ENCODE results near the gene ETV7. TPM values are rescaled to one million over a fixed set of nuclear protein-coding genes. Genes with fewer than 3 reads are reported as not detected.
A peak's percentile ranks its signal among the peaks of the same experiment; 100 is the strongest.
"Not testable (repeated sequence)": the region's sequence is repeated elsewhere in the genome, so short reads cannot be mapped to it uniquely, and the experiment has no call there.

ETV7 gene
- total RNA-seq, 1 donor from 2014 or later: 0.47 TPM

DNA sequence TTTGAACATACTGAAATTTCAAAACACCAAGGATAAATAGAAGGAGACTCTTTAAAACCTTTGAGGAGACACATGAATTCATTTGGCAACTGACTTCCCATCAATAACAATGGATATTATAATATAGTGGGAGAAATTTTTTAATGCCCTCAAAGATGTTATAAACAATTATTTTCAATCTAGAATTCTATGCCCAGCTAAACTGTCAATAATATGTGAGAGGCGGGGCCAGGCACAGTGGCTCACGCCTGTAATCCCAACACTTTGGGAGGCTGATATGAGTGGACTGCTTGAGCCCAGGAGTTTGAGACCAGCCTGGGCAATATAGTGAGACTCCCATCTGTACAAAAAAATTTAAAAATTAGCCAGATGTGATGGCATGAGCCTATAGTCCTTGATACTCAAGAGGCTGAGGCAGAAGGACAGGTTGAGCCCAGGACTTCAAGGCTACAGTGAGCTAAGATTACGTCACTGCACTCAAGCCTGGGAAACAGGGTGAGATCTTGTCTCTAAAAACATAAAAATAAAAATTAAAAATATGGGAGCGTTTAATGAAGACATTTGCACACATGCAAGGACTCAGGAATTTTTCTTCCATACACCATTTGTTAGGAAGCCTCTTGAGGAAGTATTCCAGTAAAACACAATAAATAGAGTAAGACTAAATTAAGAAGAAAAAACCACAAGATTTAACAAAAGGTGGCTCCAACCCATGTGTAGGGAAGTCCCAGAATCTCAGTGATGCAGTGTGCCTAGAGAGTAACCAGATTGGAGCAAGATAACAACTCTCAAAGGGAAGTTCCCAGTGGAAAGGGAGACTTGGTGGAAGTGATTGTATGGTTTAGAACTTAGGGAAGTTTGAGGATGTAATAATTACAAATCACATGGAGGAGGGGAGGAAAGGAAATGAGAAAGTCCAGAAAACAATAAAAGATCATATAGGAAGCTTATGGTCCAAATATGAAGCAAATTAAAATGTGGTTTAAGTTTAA lies 26.3 kb upstream of the ETV7 start:
- intact Hi-C loops (cut with micrococcal nuclease): no loop called here
- DNase-seq (ENCODE audit: low spot score): no peak
- Mint-ChIP-seq H3K36me3 (ENCODE audit: low read depth) (no peaks in the 10 kb centered on the region), H3K9me3 (peaks cover 7% of the 10 kb centered on the region), H3K27me3 (ENCODE audit: insufficient read depth) (peaks cover 23% of the 10 kb centered on the region), H3K4me1 (ENCODE audit: low read depth) (no peaks in the 10 kb centered on the region), H3K27ac (no peak overlapping the region), H3K4me3 (no peak overlapping the region)

DNA sequence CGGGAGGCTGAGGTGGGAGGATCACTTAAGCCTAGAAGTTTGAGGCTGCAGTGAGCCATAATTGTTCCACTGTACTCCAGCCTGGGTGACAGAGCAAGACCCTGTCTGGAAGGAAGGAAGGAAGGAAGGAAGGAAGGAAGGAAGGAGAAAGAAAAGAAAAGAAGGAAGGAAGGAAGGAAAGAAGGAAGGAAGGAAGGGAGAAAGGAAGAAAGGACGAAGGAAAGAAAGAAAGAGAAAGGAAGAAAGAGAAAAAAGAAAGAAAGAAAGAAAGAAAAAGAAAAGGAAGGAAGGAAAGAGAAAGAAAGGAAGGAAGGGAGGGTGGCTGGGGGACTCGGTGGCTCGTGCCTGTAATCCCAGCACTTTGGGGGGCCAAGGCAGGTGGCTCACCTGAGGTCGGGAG lies 22.2 kb upstream of the ETV7 start:
- H3K4me1 Mint-ChIP-seq (ENCODE audit: low read depth); H3K27ac Mint-ChIP-seq; DNase-seq (ENCODE audit: low spot score); H3K36me3 Mint-ChIP-seq (ENCODE audit: low read depth); intact Hi-C loops (cut with micrococcal nuclease); H3K9me3 Mint-ChIP-seq; H3K4me3 Mint-ChIP-seq: not testable (repeated sequence)
- peaks cover 22% of the 10 kb centered on the region for H3K27me3 Mint-ChIP-seq (ENCODE audit: insufficient read depth)

DNA sequence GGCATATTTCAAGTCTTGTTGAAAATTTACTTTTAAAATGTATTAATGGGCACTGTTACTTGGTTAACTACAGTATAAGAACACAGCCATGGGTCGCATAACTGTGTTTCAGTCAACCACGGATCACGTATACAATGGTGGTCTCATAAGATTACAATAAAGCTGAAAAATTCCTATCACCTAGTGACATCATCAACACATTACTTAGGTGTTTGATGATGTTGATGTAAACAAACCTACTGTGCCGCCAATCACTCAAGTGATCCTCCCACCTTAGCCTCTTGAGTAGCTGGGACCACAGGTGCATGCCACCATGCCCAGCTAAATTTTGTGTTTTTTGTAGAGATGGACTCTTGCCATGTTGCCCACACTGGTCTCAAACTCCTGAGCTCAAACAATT lies 16.7 kb upstream of the ETV7 start:
- no peaks in the 10 kb centered on the region for H3K9me3 Mint-ChIP-seq
- DNase-seq (ENCODE audit: low spot score): no peak
- no peak overlapping the region for H3K4me3 Mint-ChIP-seq
- no peaks in the 10 kb centered on the region for H3K36me3 Mint-ChIP-seq (ENCODE audit: low read depth)
- H3K4me1 Mint-ChIP-seq (ENCODE audit: low read depth): no peaks in the 10 kb centered on the region
- peaks cover 16% of the 10 kb centered on the region for H3K27me3 Mint-ChIP-seq (ENCODE audit: insufficient read depth)
- H3K27ac Mint-ChIP-seq: no peak overlapping the region
- intact Hi-C loops (cut with micrococcal nuclease): no loop called here

DNA sequence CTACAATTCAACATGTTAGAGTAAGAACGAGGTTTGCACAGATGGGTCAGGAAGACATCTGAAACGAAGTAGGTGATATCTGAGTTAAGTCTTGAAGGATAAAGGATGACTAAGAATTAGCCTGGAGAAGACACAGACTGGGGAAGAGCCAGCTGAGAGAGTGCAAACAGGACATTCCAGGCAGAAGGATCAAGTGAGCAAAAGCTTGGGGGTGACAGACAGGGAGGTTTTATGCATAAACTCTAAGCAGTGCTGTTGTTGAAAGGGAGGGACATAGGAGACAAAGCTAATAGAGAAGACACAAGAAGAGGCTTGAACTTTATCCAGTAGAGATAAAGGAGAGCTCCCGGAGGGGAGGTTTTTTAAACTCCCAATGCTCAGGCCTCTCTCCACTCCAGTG lies 15.0 kb upstream of the ETV7 start:
- Mint-ChIP-seq H3K4me1 (ENCODE audit: low read depth) (no peaks in the 10 kb centered on the region), H3K27ac (no peak overlapping the region), H3K36me3 (ENCODE audit: low read depth) (no peaks in the 10 kb centered on the region), H3K9me3 (no peaks in the 10 kb centered on the region), H3K27me3 (ENCODE audit: insufficient read depth) (peaks cover 16% of the 10 kb centered on the region), H3K4me3 (no peak overlapping the region)
- intact Hi-C loops (cut with micrococcal nuclease): no loop called here
- no peak for DNase-seq (ENCODE audit: low spot score)

DNA sequence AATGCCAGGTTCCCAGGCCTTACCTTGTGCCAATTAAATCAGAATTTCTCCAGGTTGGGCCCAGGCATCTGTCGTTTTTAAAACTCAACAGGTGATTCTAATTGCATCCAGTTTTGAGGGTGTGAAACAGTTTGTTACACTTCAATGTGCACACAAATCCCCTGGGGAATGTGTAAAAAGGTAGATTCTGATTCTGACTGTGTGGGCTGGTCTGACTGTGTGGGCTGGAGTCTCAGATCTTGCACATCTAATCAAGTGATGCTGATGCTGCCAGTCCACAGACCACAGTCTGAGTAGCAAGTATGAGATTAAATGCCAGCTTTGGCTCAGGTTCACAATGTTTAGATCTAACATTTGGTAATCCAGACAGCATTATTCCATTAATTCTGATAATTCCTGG lies 12.5 kb upstream of the ETV7 start:
- Mint-ChIP-seq H3K4me1 (ENCODE audit: low read depth) (no peaks in the 10 kb centered on the region), H3K27ac (no peak overlapping the region), H3K27me3 (ENCODE audit: insufficient read depth) (peaks cover 11% of the 10 kb centered on the region), H3K9me3 (no peaks in the 10 kb centered on the region), H3K36me3 (ENCODE audit: low read depth) (no peaks in the 10 kb centered on the region), H3K4me3 (no peak overlapping the region)
- intact Hi-C loops (cut with micrococcal nuclease): no loop called here
- DNase-seq (ENCODE audit: low spot score): no peak

DNA sequence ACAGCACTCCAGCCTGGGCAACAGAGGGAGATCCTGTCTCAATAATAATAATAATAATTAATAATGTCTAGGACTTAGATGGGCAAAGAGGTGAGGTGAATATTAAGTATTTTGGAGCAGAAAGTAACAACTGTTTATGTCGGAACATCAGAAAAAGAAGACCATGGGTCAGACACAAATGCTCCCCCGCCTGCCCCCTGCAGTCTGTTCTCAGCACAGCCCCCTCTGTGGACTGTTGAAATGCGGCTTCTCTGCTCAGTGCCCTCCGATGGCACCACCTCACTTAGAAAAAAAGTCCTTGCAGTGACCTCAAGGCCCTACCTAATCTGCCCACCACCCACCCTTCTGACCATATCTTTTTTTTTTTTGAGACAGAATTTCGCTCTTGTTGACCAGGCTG lies 5.2 kb upstream of the ETV7 start:
- intact Hi-C loops (cut with micrococcal nuclease): no loop called here
- no peak overlapping the region for H3K27ac Mint-ChIP-seq
- H3K4me1 Mint-ChIP-seq (ENCODE audit: low read depth): peaks cover 7% of the 10 kb centered on the region
- H3K27me3 Mint-ChIP-seq (ENCODE audit: insufficient read depth): peaks cover 49% of the 10 kb centered on the region
- no peak overlapping the region for H3K4me3 Mint-ChIP-seq
- H3K9me3 Mint-ChIP-seq: no peaks in the 10 kb centered on the region
- no peaks in the 10 kb centered on the region for H3K36me3 Mint-ChIP-seq (ENCODE audit: low read depth)
- DNase-seq (ENCODE audit: low spot score): no peak

DNA sequence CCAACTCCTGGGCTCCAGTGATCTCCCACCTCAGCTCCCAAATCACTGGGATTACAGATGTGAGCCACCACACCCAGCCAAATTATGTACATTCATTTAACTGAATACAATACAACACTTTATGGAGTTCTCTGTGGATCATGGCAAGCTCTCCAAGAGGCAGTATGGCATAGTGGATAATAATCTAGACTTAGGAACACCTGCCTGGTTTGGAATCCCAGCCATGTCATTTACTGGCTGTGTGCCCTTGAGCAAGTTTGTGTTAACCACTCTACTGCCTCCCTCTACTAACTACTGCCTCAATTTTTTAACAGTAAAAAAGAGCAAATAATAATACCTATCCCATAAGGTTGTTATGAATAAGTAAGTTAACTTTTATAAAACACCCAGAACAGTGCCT lies 1.9 kb upstream of the ETV7 start:
- Mint-ChIP-seq H3K9me3 (no peaks in the 10 kb centered on the region), H3K27me3 (ENCODE audit: insufficient read depth) (peaks cover 49% of the 10 kb centered on the region), H3K36me3 (ENCODE audit: low read depth) (peaks cover 2% of the 10 kb centered on the region)

DNA sequence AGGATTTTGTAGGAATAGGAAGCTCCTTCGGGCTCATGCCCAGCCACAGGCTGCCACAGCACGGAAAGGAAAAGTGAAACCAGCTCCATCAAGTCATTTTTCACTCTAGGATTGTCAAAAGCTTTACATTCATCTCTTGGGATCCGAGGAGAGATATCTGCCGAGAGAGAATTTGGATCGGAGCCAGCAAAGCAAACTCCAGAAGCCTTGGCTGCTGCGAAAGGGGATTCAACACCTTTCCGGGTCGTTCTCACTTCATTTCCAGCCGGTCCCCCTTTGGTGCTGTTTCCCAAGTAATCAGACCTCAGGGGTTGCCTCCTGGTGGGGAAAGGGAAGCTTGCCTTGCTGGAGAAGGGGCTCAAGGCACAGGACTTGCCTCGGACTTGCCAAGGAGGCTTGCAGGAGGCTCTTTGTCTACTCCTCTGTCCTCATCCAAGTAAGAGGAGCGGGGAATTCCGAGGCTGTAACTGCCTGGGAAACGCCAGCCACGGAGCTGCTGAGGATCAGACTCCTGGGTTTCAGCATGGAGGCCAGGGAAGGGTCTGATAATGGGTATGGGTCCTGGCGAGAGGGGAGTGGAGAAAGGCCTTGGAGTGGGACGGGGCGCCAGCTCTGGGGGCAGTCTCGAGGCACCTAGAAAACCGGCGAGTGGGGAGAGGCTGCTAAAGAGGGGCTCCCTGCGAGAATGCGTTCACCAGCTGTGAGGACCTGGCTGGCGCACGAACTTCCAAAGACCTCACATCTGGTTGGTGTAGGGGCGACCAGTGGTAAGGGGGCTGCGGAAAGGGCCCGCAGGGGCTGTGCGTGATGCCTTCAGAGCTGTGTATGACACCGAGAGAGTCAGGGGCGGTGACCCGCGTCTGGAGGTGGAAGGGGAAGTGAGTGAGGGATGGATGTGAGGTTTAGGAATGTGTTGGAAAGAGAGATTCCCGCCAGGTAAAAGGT lies 702 bp downstream of the ETV7 start:
- no peaks in the 10 kb centered on the region for H3K9me3 Mint-ChIP-seq
- peaks cover 31% of the 10 kb centered on the region for H3K27me3 Mint-ChIP-seq (ENCODE audit: insufficient read depth)
- no peak for DNase-seq (ENCODE audit: low spot score)
- intact Hi-C loops (cut with micrococcal nuclease): loop anchor here (2.0 kb wide), 1 partner anchor 36 kb away; no protein-coding TSS in a partner anchor
- H3K36me3 Mint-ChIP-seq (ENCODE audit: low read depth): peaks cover 2% of the 10 kb centered on the region
- H3K4me3 Mint-ChIP-seq: peak overlapping the region; percentile 92
- peak overlapping the region; percentile 82 for H3K27ac Mint-ChIP-seq
- H3K4me1 Mint-ChIP-seq (ENCODE audit: low read depth): peaks cover 44% of the 10 kb centered on the region

More for the DNA sequence above, 1.9 kb upstream of the ETV7 start:
- DNase-seq (ENCODE audit: low spot score): no peak
- intact Hi-C loops (cut with micrococcal nuclease): no loop called here
- Mint-ChIP-seq H3K4me1 (ENCODE audit: low read depth) (peaks cover 29% of the 10 kb centered on the region), H3K4me3 (no peak overlapping the region), H3K27ac (no peak overlapping the region)

DNA sequence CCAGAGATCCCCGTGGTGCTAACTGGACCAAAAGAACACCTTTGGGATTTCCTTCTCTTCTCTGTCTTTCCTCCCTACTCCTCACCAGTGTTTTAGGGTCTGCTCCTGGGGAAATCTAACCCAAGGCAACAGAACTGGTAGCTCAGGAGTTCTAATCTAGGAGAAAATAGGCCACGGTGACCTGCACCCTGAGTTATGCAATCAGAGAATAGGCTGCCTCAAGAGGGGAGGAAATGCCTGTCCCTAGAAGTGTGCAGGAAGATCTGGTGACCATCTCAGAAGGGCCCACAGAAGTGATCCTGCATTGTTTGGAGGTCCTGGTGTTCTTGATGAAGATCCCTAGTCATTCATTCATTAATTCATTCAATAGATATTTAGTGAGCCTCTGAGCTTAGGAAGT lies 3.4 kb downstream of the ETV7 start:
- DNase-seq (ENCODE audit: low spot score): no peak
- H3K27me3 Mint-ChIP-seq (ENCODE audit: insufficient read depth): peaks cover 14% of the 10 kb centered on the region
- intact Hi-C loops (cut with micrococcal nuclease): no loop called here
- H3K4me1 Mint-ChIP-seq (ENCODE audit: low read depth): peaks cover 44% of the 10 kb centered on the region
- peak overlapping the region; percentile 35 for H3K27ac Mint-ChIP-seq
- H3K36me3 Mint-ChIP-seq (ENCODE audit: low read depth): peaks cover 2% of the 10 kb centered on the region
- no peak overlapping the region for H3K4me3 Mint-ChIP-seq
- H3K9me3 Mint-ChIP-seq: no peaks in the 10 kb centered on the region

DNA sequence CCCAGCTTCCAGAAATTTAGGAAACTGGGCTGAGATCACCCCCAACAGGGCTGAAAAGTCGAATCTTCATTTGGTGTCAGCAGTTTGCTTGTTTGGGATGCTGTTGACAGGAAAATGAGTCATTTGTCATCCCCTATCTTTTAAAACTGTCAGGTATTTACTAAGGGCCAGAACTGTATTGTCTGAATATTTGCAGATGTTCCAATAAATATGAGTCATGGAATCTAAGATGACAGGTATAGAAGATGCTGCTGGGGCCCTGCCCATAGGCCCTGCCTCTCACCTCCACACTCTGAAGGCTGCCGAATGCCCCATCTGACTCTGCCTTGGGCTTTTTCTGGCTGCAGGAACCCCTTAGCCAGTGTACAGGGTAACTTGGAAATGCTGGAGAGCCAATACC lies 3.9 kb downstream of the ETV7 start:
- intact Hi-C loops (cut with micrococcal nuclease): no loop called here
- Mint-ChIP-seq H3K27me3 (ENCODE audit: insufficient read depth) (peaks cover 13% of the 10 kb centered on the region), H3K27ac (peak overlapping the region; percentile 35), H3K4me1 (ENCODE audit: low read depth) (peaks cover 44% of the 10 kb centered on the region), H3K36me3 (ENCODE audit: low read depth) (peaks cover 2% of the 10 kb centered on the region), H3K9me3 (no peaks in the 10 kb centered on the region), H3K4me3 (no peak overlapping the region)
- no peak for DNase-seq (ENCODE audit: low spot score)

DNA sequence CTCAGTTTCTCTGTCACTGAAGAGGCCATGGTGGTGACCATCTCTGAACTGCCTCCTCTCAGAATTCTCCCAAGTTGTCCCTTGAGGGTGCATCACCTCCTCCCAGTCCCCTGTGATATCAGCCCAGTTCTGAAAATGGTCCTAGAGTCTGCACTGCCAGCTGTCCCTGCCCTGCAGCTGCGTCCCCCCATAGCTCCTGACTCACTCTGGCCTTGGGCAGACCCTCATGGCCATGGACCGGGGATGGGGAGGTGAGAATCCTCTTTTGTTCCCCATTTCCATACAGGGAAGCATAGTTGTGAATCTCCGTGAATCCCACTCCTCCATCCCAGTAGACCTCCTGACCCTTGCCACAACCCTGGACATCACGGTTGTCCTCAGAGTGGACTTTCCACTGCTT lies 4.5 kb downstream of the ETV7 start:
- Mint-ChIP-seq H3K27me3 (ENCODE audit: insufficient read depth) (peaks cover 7% of the 10 kb centered on the region), H3K4me3 (no peak overlapping the region), H3K4me1 (ENCODE audit: low read depth) (peaks cover 38% of the 10 kb centered on the region), H3K27ac (peak overlapping the region; percentile 36), H3K9me3 (no peaks in the 10 kb centered on the region), H3K36me3 (ENCODE audit: low read depth) (peaks cover 2% of the 10 kb centered on the region)
- intact Hi-C loops (cut with micrococcal nuclease): no loop called here
- DNase-seq (ENCODE audit: low spot score): no peak

DNA sequence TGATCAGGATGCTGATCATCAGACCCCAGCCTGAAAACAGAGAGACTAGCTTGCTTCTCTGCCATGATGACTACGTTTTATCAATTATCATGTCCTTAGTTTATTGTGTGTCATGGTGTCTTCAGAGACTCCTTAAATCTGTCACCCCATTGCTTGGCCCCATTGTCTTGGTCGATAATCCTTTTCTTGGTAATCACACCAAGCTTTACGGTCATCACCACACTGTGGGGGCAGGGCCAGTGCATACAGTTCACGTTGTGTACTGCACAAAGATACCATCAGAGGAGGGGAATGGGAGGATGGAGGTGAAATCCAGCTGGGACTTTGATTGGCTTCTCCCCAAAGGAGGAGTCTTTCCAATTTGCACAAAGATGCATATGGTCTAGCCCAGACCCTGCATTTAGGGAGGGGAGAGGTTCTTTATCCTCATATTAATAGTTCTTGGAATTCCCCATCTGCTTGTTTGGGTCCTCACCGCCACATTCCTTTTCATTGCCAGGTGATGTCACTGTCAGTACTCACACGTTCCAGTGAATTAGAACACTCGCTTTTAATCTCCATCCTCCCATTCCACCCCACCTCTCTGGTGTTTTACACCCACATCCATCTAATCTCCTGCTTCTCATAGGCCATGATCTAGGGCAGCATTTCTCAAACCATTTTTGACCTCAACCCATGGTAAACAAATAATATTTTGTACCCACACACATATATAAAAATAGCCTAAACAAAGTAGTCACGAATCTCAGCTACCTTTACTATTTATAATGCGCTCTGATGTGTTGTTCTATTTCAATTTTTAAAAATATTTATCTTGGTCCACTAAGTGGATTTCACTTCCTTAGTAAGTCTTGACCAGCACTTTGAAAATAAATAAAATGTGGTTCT lies 5.7 kb downstream of the ETV7 start:
- peaks cover 29% of the 10 kb centered on the region for H3K4me1 Mint-ChIP-seq (ENCODE audit: low read depth)
- no peak overlapping the region for H3K4me3 Mint-ChIP-seq
- peaks cover under 1% of the 10 kb centered on the region for H3K27me3 Mint-ChIP-seq (ENCODE audit: insufficient read depth)
- intact Hi-C loops (cut with micrococcal nuclease): no loop called here
- H3K27ac Mint-ChIP-seq: peak overlapping the region; percentile 1
- H3K36me3 Mint-ChIP-seq (ENCODE audit: low read depth): no peaks in the 10 kb centered on the region
- DNase-seq (ENCODE audit: low spot score): no peak
- H3K9me3 Mint-ChIP-seq: no peaks in the 10 kb centered on the region
